GM12891 (cell line): ENCODE measurements around the gene SIRT2. TPM values are rescaled to one million over a fixed set of nuclear protein-coding genes. Genes with fewer than 3 reads are reported as not detected.
"Not testable (repeated sequence)": the region's sequence is repeated elsewhere in the genome, so short reads cannot be mapped to it uniquely, and the experiment has no call there.

Source experiments
- DNase-seq: peaks from one replicate; pipeline ENCODE4 v3.0.0; 2011; ENCODE audit warnings: low spot score; ENCODE audit not compliant: insufficient read length
- FAIRE-seq: peaks from 2 replicates; lab custom pipeline; 2011; peaks lifted over from hg19 to GRCh38; lab: Jason Lieb, UNC
- PAX5 ChIP-seq: IDR thresholded peaks from 2 replicates; pipeline ENCODE4 v1.6.1; 2011; ENCODE audit warnings: low read length, moderate library complexity, mild to moderate bottlenecking; ENCODE audit not compliant: insufficient read depth, severe bottlenecking
- POLR2A ChIP-seq: IDR thresholded peaks from 2 replicates; pipeline ENCODE4 v1.6.1; 2011; ENCODE audit warnings: low read depth, low read length, control low read depth
- POLR2AphosphoS5 ChIP-seq: IDR thresholded peaks from 2 replicates; pipeline ENCODE4 v1.6.1; 2011; ENCODE audit warnings: low read depth, low read length, control low read depth
- POU2F2 ChIP-seq: IDR thresholded peaks from 2 replicates; pipeline ENCODE4 v1.6.1; 2011; ENCODE audit warnings: low read depth, mild to moderate bottlenecking, control low read depth, low read length, moderate library complexity
- SPI1 ChIP-seq: IDR thresholded peaks from 2 replicates; pipeline ENCODE4 v1.6.1; 2011; ENCODE audit warnings: low read depth, low read length, control low read depth
- TAF1 ChIP-seq: IDR thresholded peaks from 2 replicates; pipeline ENCODE4 v1.6.1; 2011; ENCODE audit warnings: low read depth, low read length, control low read depth
- polyA plus RNA-seq: library from polyadenylated mRNA; unstranded; fragments of >200 nt; gene quantifications from one replicate; pipeline ENCODE4 v1.2.1, GENCODE V29; 2012; ENCODE audit warnings: low read depth, missing spikeins, inconsistent platforms; ENCODE audit not compliant: missing spikeins

The SIRT2 gene
- polyA plus RNA-seq = 16.2 TPM

DNA sequence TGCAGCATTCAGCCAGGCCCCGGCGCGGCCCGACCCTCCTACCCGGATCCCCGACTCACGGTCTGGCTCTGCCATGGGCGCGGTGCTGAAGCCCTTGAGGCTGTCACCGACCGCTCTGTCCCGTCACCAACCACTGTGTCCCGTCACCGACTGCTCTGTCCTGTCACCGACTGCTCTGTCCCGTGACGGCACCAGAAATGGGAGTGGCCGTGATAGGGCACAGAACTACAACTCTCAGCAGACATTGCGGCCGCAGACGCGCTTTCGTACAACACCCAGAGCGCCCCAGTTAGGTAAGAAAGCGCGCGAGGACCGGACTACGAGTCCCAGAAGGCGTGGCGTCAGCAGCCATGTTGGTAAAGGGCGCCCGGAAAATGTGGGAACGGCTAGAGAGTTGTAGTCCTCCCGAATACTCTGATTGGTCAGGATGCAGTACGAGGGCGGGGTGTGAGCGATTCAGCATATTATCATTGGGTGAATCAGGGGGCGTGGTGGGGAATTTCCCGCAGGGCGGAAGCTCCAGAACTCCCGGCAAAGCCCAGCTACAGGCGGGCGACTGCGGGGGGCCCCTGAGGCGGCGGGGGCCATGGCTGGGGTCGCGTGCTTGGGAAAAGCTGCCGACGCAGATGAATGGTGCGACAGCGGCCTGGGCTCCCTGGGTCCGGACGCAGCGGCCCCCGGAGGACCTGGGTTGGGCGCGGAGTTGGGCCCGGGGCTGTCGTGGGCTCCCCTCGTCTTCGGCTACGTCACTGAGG lies at the start of gene SIRT2, which contains the start of gene NFKBIB:
Gene SIRT2 (minus strand): TSS at position 172 of the 755 bp plus-strand sequence. CDS start 97 bp downstream, at position 75.
Gene NFKBIB (plus strand): TSS at position 523 of the 755 bp plus-strand sequence. CDS start 64 bp downstream, at position 587.
- DNase-seq = peak; percentile 96
- TF ChIP-seq PAX5 (no peak), POLR2A (peak; percentile 50)
- peak; percentile 99 for FAIRE-seq

DNA sequence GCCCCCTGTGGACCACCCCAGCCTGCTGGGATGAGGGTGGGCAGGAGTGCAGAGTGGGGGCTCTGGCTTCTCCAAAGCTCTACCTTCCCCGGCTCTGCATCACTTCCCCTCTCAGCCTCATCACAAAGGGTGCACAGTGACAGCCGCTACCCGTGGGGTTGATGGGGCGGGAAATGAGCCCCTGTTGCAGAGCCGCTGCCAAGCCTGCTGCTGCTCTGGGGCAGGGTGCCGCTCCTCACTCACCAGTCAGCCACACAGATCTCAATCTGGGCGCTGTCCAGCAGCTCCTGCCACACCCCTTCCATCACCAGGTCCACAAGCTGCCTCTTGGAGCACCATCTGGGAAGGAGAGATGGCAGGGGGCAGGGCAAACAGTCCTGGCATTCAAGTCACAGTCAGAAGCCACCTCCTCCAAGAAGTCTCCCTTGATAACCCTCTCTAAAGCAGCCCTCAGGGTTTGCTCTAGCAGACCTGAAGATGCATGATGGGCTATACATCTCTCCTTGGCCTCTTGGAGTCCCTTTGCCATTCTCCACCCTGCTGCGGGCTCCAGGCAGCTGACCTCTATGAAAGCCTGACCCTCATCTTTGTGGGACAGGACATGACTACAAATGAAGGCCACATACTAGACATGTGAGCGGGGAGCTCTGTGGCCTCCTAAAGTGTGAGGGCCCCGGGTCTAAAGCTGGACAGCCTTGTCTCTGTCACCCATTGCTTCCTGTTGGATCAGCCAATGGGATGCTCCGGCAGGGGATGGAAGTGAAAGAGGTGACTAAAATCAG lies 47.0 kb upstream of the SIRT2 start:
- DNase-seq (no peak), FAIRE-seq (no peak)
- TF ChIP-seq PAX5 = no peak
- no peak for TF ChIP-seq SPI1
- TF ChIP-seq POU2F2 = no peak
- TF ChIP-seq POLR2AphosphoS5 = no peak
- TF ChIP-seq POLR2A = no peak
- TF ChIP-seq TAF1 = no peak

DNA sequence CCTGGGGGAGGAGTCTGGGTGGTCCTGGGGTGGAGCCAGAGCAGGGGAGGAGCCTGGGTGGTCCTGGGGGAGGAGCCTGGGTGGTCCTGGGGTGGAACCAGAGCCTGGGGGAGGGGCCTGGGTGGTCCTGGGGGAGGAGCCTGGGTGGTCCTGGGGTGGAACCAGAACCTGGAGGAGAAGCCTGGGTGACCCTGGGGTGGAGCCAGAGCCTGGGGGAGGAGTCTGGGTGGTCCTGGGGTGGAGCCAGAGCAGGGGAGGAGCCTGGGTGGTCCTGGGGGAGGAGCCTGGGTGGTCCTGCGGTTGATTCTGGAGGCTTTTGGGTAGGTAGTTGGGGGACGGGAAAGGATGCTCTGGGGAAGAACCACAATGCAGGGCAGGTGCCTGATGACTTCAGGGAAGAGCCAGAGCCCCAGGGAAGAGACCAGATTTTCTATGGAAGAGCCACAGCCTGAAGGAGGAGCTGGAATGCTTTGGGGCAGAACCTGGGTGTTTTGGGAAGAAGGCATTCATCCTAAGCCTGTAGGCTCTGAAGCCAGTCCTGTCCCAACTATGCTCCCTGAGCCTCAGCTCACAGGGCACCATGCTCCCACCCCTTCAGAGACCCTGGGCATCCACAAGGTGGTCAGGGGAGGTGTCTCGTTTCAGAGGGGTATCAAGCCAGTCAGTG lies 46.3 kb upstream of the SIRT2 start:
- DNase-seq (no peak), FAIRE-seq (no peak)
- TF ChIP-seq TAF1 (no peak), POU2F2 (no peak), POLR2AphosphoS5 (no peak), PAX5 (no peak)

DNA sequence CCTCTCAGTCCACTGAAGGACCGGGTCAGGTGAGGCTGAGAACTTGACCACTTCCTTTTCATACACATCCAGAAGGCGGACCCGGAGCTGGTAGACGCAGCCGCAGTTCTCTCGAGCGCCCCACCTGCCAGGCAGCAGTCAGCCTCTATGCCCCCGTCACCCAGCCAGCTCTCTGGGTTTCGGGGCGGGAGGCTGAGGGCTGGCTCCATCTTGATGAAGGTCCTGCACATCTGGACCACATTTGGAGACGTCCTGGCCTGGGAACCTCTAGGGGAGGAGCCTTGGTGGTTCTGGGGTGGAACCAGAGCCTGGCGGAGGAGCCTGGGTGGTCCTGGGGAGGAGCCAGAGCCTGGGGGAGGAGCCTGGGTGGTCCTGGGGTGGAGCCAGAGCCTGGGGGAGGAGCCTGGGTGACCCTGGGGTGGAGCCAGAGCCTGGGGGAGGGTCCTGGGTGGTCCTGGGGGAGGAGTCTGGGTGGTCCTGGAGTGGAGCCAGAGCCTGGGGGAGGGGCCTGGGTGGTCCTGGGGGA lies 45.6 kb upstream of the SIRT2 start:
- DNase-seq (no peak), FAIRE-seq (no peak)
- TF ChIP-seq PAX5 (no peak), TAF1 (no peak), SPI1 (no peak), POLR2A (no peak), POU2F2 (no peak), POLR2AphosphoS5 (no peak)

DNA sequence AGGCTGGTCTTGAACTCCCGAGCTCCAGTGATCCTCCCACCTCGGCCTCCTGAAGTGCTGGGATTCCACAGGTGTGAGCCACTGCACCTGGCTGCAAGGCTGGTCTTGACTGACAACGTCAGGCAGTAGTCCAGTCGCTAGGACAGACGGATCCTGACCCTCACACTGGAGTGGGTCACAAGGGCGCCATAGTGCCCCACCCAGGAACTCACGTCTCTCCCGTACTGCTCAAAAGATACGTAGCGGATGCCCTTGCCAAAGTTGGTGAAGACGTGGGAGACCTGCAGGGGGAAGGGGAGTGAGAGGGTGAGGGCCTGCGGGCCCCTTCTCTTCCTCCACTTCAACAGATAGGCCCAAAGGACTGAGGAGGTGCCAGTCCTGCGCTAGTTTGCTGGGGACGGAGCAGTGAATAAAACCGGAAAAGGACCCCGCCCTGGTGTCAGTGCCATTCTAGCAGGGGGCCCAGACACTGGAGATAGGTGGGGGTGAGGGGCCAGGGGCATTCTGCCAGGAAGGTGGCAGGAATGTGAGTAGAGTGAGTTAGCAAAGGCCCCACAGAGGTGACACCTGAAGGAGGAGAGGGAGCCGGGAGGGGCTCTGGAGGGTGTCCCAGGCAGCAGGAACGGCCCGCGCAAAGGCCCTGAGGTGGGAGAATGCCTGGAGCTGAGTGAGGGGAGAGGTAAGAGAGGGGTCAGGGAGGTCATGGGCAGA lies 43.2 kb upstream of the SIRT2 start:
- FAIRE-seq = no peak
- no peak for DNase-seq
- TF ChIP-seq SPI1 (no peak), TAF1 (no peak), POLR2A (no peak), POLR2AphosphoS5 (no peak), POU2F2 (no peak), PAX5 (no peak)

DNA sequence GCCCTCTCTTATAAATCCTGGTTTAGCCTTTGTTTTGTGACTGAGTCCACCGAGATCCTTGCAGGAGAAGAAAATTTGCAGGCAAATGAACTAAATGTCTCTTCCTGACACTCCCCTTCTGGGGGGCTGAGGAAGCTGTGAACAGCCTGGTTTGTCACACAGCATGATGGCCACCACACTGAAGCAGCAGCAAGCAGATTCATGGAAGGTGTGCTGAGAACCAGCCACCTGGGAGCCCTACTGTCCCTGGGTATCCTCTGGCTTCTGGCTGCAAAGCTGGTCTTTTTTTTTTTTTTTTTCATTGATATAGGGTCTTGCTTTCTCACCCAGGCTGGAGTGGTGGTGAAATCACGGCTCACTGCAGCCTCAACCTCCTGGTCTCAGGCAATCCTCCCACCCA lies 42.6 kb upstream of the SIRT2 start:
- no peak for TF ChIP-seq TAF1
- no peak for TF ChIP-seq SPI1
- TF ChIP-seq POLR2A = no peak
- no peak for TF ChIP-seq POLR2AphosphoS5
- no peak for TF ChIP-seq POU2F2
- TF ChIP-seq PAX5 = no peak
- no peak for DNase-seq
- FAIRE-seq = no peak

DNA sequence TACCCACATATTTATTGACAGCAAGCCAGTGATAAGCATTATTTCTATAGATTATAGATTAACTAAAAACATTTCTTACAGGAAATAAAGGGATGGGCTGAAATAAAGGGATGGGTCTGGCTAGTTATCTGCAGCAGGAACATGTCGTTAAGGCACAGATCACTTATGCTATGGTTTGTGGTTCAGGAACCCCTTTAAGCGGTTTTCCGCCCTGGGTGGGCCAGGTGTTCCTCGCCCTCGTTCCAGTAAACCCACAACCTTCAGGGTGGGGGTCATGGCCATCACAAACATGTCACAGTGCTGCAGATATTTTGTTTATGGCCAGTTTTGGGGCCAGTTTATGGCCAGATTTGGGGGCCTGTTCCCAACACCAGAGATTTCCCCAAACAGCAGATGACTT lies 42.0 kb upstream of the SIRT2 start:
- not testable (repeated sequence) for FAIRE-seq, DNase-seq

DNA sequence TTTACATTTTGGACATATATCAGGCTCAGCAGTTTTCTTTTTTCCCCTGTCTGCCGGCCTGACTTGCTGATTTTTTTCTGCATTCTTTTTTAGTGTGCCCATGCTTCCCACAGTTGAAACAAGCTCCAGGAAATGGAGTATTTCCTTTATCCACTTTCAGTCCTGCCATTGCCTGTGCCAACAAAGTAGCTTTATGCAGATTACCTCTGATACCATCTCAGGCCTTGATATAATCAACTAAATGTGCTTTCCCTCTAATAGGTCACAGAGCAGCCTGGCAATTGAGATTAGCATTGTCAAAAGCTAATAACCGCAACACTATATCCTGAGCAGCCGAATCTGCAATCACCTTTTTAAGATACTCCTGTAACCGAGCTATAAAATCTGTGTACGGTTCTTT lies 40.5 kb upstream of the SIRT2 start:
- no peak for DNase-seq
- FAIRE-seq = no peak
- TF ChIP-seq SPI1 (no peak), PAX5 (no peak), TAF1 (no peak), POLR2A (no peak), POU2F2 (no peak), POLR2AphosphoS5 (no peak)

DNA sequence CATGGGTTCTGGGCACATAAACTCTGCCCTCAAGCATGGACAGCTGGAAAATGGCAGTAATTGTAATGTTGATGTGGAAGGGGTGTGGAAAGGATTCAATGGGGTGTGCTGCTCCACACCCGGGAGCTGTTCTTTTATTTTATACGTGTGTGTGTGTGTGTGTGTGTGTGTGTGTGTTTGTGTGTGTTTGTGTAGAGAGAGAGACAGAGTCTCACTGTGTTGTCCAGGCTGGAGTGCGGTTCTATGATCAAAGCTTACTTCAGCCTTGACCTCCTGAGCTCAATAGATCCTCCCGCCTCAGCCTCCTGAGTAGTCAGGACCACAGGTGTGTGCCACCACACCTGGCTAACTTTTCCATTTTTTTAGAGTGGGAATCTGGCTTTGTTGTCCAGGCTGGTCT lies 34.1 kb upstream of the SIRT2 start:
- DNase-seq (no peak), FAIRE-seq (no peak)
- no peak for TF ChIP-seq POU2F2
- TF ChIP-seq SPI1 = no peak
- TF ChIP-seq POLR2AphosphoS5 = no peak
- TF ChIP-seq PAX5 = no peak
- no peak for TF ChIP-seq POLR2A
- no peak for TF ChIP-seq TAF1
